A673 (cell line): ENCODE measurements around the gene SLC39A5. TPM values are rescaled to one million over a fixed set of nuclear protein-coding genes. Genes with fewer than 3 reads are reported as not detected.

Experiments used
- BruUV-seq: library from RNA; stranded (reverse); fragments of 400-500 nt; replicated peaks from 2 replicates; lab custom pipeline; 2021; lab: Mats Ljungman, UMichigan
- CTCF ChIA-PET: fragments of 300-600 bp; sonication (Branson Sonifier 250); formaldehyde crosslinking; loops from one replicate; lab custom pipeline; 2022; ENCODE audit warnings: antibody characterized with exemption; lab: Charles Lee
- POLR2A ChIA-PET: fragments of 300-600 bp; sonication (Branson Sonifier 250); formaldehyde crosslinking; loops from one replicate; lab custom pipeline; 2022; ENCODE audit warnings: antibody characterized with exemption; ENCODE audit not compliant: low non-redundant PET; lab: Charles Lee
- DNase-seq: peaks from one replicate; pipeline ENCODE4 v3.0.0-alpha.2; 2015; ENCODE audit warnings: low spot score
- H3K27ac ChIP-seq: fragments of 200-600 bp; sonication (generic); 2 replicates; pipeline ENCODE4 v1.5.1; 2016; ENCODE audit warnings: mixed run types, low read depth, mild to moderate bottlenecking, mixed read lengths, antibody characterized with exemption, low read length; ENCODE audit not compliant: poor library complexity, severe bottlenecking
- H3K27me3 ChIP-seq: fragments of 200-600 bp; sonication (generic); replicated peaks from 2 replicates; pipeline ENCODE4 v1.6.1; 2017; ENCODE audit warnings: mixed run types, low read depth, mild to moderate bottlenecking, mixed read lengths, antibody characterized with exemption, low read length; ENCODE audit not compliant: insufficient read depth, poor library complexity
- H3K36me3 ChIP-seq: fragments of 200-600 bp; sonication (generic); 2 replicates; pipeline ENCODE4 v1.6.1; 2016; ENCODE audit warnings: mixed run types, mild to moderate bottlenecking, mixed read lengths, antibody characterized with exemption, low read length; ENCODE audit not compliant: insufficient read depth, poor library complexity, severe bottlenecking
- H3K4me1 ChIP-seq: fragments of 200-600 bp; sonication (generic); 2 replicates; pipeline ENCODE4 v1.6.1; 2017; ENCODE audit warnings: mixed run types, mild to moderate bottlenecking, mixed read lengths, antibody characterized with exemption, low read length; ENCODE audit not compliant: insufficient read depth, poor library complexity, severe bottlenecking
- H3K4me3 ChIP-seq: fragments of 200-600 bp; sonication (generic); 2 replicates; pipeline ENCODE4 v1.5.1; 2016; ENCODE audit warnings: low read depth, mixed run types, mild to moderate bottlenecking, mixed read lengths, low read length; ENCODE audit not compliant: poor library complexity, severe bottlenecking
- H3K9me3 ChIP-seq: fragments of 200-600 bp; sonication (generic); 2 replicates; pipeline ENCODE4 v1.6.1; 2016; ENCODE audit warnings: mixed run types, low read depth, mild to moderate bottlenecking, mixed read lengths, antibody characterized with exemption, low read length; ENCODE audit not compliant: poor library complexity, severe bottlenecking
- CTCF ChIP-seq: fragments of 300-800, 200-600 bp; sonication (generic); conservative IDR thresholded peaks from 2 replicates; pipeline ENCODE4 v1.5.1; 2017; ENCODE audit warnings: low read depth, mild to moderate bottlenecking, antibody characterized with exemption, low read length, moderate library complexity, mixed read lengths
- EZH2 ChIP-seq: fragments of 200-600 bp; sonication (generic); IDR thresholded peaks from 2 replicates; pipeline ENCODE4 v1.6.1; 2017; ENCODE audit warnings: borderline replicate concordance, low read depth, mild to moderate bottlenecking, mixed read lengths, antibody characterized with exemption, low read length; ENCODE audit not compliant: poor library complexity, severe bottlenecking
- intact Hi-C: fragments of 100-400 bp; cut with micrococcal nuclease; formaldehyde crosslinking; loops from one replicate; pipeline ENCODE4 v1.10.0; 2022; ENCODE audit not compliant: unreplicated experiment
- total RNA-seq: library from RNA; stranded (reverse); gene quantifications from 2 replicates; pipeline ENCODE4 v1.2.3, GENCODE V29; 2021

SLC39A5 gene
- total RNA-seq, 1 experiment from 2014 or later, result not detected

GRCh38 chr12:56220611-56221231, 9.1 kb upstream of the SLC39A5 start:
- Histone ChIP-seq H3K9me3 (no peaks in the 10 kb centered on the region), H3K27ac (peak overlapping the region; percentile 90), H3K4me1 (peaks cover 5% of the 10 kb centered on the region), H3K36me3 (no peaks in the 10 kb centered on the region), H3K4me3 (peak overlapping the region; percentile 78), H3K27me3 (no peaks in the 10 kb centered on the region)
- no peak for DNase-seq
- no peak for TF ChIP-seq CTCF
- intact Hi-C loops, result loop anchor here (5.0 kb wide), 1 partner anchor 37 kb away; the partner anchor contains the start of gene ANKRD52
- CTCF ChIA-PET, result interaction anchor here (2.2 to 2.3 kb wide), 2 partner anchors 14 to 31 kb away, joined by 16 to 17 read pairs; partner anchors contain the start of gene SMARCC2
- BruUV-seq, result no TSS peak
- POLR2A ChIA-PET, result no interaction called here

DNA sequence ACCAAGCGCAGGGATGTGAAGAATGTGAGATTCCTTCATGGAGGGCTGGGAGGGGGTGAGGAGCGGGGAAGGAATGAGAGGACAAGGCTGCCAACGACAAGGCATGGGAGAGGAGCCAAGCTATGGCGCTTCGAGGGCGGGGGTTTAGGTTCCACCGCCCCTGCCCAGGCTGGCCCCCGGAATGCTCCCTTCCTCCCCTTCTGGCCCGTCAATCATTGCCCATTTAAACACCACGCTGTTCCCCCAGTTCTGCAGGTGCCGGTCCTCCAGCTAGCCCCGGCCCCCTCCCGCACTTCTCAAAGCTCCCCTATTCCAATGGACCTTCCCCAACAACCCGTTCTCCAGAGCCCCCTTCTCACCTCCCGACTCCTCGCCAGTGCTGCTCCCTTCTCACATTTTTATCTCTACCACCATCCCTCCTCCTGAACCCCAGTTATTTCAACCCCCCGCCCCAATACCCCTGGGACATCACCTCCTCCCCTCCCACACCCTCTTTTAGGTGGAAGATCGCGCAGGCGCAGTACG, 8.6 kb upstream of the SLC39A5 start:
- peak overlapping the region; percentile 90 for H3K27ac ChIP-seq
- no peaks in the 10 kb centered on the region for H3K36me3 ChIP-seq
- TSS peak; percentile 88 for BruUV-seq
- H3K9me3 ChIP-seq, result no peaks in the 10 kb centered on the region
- ChIA-PET CTCF (interaction anchor here (2.2 to 2.3 kb wide), 2 partner anchors 15 to 32 kb away, joined by 16 to 17 read pairs; partner anchors contain the start of gene SMARCC2), POLR2A (interaction anchor here (0.5 to 0.7 kb wide), 2 partner anchors 155 to 1830 kb away, joined by 3 to 18 read pairs; no protein-coding TSS in a partner anchor)
- DNase-seq, result peak; percentile 68
- peak overlapping the region; percentile 78 for H3K4me3 ChIP-seq
- H3K4me1 ChIP-seq, result peaks cover 5% of the 10 kb centered on the region
- TF ChIP-seq EZH2, result no peak
- TF ChIP-seq CTCF, result no peak
- H3K27me3 ChIP-seq, result no peaks in the 10 kb centered on the region
- intact Hi-C loops, result loop anchor here (5.0 kb wide), 1 partner anchor 36 kb away; the partner anchor contains the start of gene ANKRD52

- no peaks in the 10 kb centered on the region for H3K36me3 ChIP-seq
- no peaks in the 10 kb centered on the region for H3K27me3 ChIP-seq
- TF ChIP-seq CTCF, result no peak
- no peak for TF ChIP-seq EZH2
- ChIA-PET POLR2A (interaction anchor here (0.5 to 0.7 kb wide), 4 partner anchors 16 to 1831 kb away, joined by 3 to 18 read pairs (median 8); no protein-coding TSS in a partner anchor), CTCF (interaction anchor here (2.2 to 2.3 kb wide), 2 partner anchors 15 to 32 kb away, joined by 16 to 17 read pairs; partner anchors contain the start of gene SMARCC2)
- H3K27ac ChIP-seq, result peak within 1 kb of the TSS; percentile 90
- intact Hi-C loops, result loop anchor here (2.0 to 5.0 kb wide), 2 partner anchors 35 to 103 kb away; partner anchors contain the start of genes ANKRD52 and ZC3H10
- peak within 1 kb of the TSS; percentile 78 for H3K4me3 ChIP-seq
- no peaks in the 10 kb centered on the region for H3K9me3 ChIP-seq
- DNase-seq, result peak; percentile 97
- peaks cover 5% of the 10 kb centered on the region for H3K4me1 ChIP-seq
- TSS peak; percentile 35 for BruUV-seq
These were observed 7.9 kb upstream of the SLC39A5 start, which contains the start of gene RNF41 for GRCh38 chr12:56221757-56222530. TSS of gene RNF41 (minus strand) at chr12:56221922. CDS start at chr12:56214047, 7,875 bp downstream.
